GM23248 (cell line): Measurements from ENCODE around the gene HSFX1.
"Not testable (repeated sequence)": the region's sequence is repeated elsewhere in the genome, so short reads cannot be mapped to it uniquely, and the experiment has no call there.

ENCODE experiments used
- EZH2 ChIP-seq: fragments of 200-600 bp; sonication (generic); IDR thresholded peaks from 2 replicates; pipeline ENCODE4 v1.6.1; 2018; ENCODE audit warnings: antibody characterized with exemption, mild to moderate bottlenecking; ENCODE audit not compliant: insufficient read depth, poor library complexity, severe bottlenecking
- EZH2phosphoT487 ChIP-seq: fragments of 200-600 bp; sonication (generic); IDR thresholded peaks from 2 replicates; pipeline ENCODE4 v1.6.1; 2018; ENCODE audit warnings: antibody characterized with exemption, moderate library complexity, mild to moderate bottlenecking, low read depth; ENCODE audit not compliant: insufficient read depth

GRCh38 chrX:149795531-149795930, 21.7 kb downstream of the HSFX1 start:
- not testable (repeated sequence) for TF ChIP-seq EZH2phosphoT487, EZH2
